K562 (cell line): Measurements from ENCODE around the gene MESP1. TPM values are rescaled to one million over a fixed set of nuclear protein-coding genes. Genes with fewer than 3 reads are reported as not detected.

Experiments used
- ATAC-seq: fragments of 200-7000 bp; cut with Tn5 transposase; 3 replicates; pipeline ENCODE4 v1.9.1; 2020; ENCODE audit warnings: moderate library complexity
- BruUV-seq: library from RNA; stranded (reverse); fragments of 400-500 nt; replicated peaks from 2 replicates; lab custom pipeline; 2021; lab: Mats Ljungman, UMichigan
- CTCF ChIA-PET: fragments of 300-600 bp; formaldehyde crosslinking; extraction: SDS; loops from one replicate; lab custom pipeline; 2021; ENCODE audit warnings: low intra/inter-chr PET ratio; lab: Yijun Ruan, JAX
- POLR2A ChIA-PET: fragments of 300-600, 350-650 bp; sonication (Branson Sonifier 250); formaldehyde crosslinking; extraction: SDS; loops from one replicate; lab custom pipeline; 2021; ENCODE audit warnings: antibody characterized with exemption, inconsistent platforms; lab: Yijun Ruan, JAX
- DNase-seq, 4 experiments: peaks; one replicate each; pipeline versions ENCODE4 v3.0.0 to v3.0.0-alpha.2; 2011 to 2018; ENCODE audit warnings: low spot score in 3 of 4, mixed read lengths in 3 of 4; ENCODE audit errors: extremely low read depth in 1 of 4
- FAIRE-seq: peaks from 2 replicates; lab custom pipeline; 2011; peaks lifted over from hg19 to GRCh38; lab: Jason Lieb, UNC
- H2AFZ ChIP-seq: 2 replicates; pipeline ENCODE4 v1.6.0; 2011; ENCODE audit warnings: low read depth, low read length, control low read depth, inconsistent platforms
- H3K27ac ChIP-seq: fragments of 200-600 bp; 3 replicates; pipeline ENCODE4 v1.8.0; 2011; ENCODE audit warnings: low read depth, mild to moderate bottlenecking, control low read depth, inconsistent platforms, low read length, moderate library complexity, mixed read lengths; ENCODE audit errors: extremely low read depth
- H3K27me3 ChIP-seq, 2 experiments: fragments of 300-600 bp in 1 of 2; 2 replicates in 1 of 2; 3 replicates in 1 of 2; pipeline versions ENCODE4 v1.6.0 to v1.8.0; 2011; ENCODE audit warnings: inconsistent platforms in 2 of 2, low read length in 2 of 2, mild to moderate bottlenecking in 1 of 2, mixed read lengths in 1 of 2, moderate library complexity in 1 of 2; ENCODE audit not compliant: control insufficient read depth in 2 of 2, insufficient read depth in 2 of 2
- H3K36me3 ChIP-seq: fragments of 300-600 bp; 3 replicates; pipeline ENCODE4 v1.8.0; 2011; ENCODE audit warnings: mild to moderate bottlenecking, low read length, inconsistent platforms; ENCODE audit not compliant: control insufficient read depth, insufficient read depth
- H3K4me1 ChIP-seq, 2 experiments: fragments of 200-600 bp in 1 of 2; replicated peaks in 1 of 2; 2 replicates in 1 of 2; 3 replicates in 1 of 2; pipeline versions ENCODE4 v1.5.1 to v1.8.0; 2011; ENCODE audit warnings: inconsistent platforms in 2 of 2, low read length in 2 of 2, mild to moderate bottlenecking in 1 of 2, mixed read lengths in 1 of 2, moderate library complexity in 1 of 2; ENCODE audit not compliant: control insufficient read depth in 2 of 2, insufficient read depth in 2 of 2
- H3K4me2 ChIP-seq: 2 replicates; pipeline ENCODE4 v1.6.1; 2011; ENCODE audit warnings: low read length, control low read depth, inconsistent platforms, mixed read lengths; ENCODE audit not compliant: insufficient read depth
- H3K4me3 ChIP-seq: fragments of 200-600 bp; sonication (generic), shearing (Covaris generic); 2 replicates; pipeline ENCODE4 v1.5.1; 2016; ENCODE audit warnings: control low read depth, inconsistent platforms
- H3K79me2 ChIP-seq: fragments of 200-600 bp; 3 replicates; pipeline ENCODE4 v1.8.0; 2011; ENCODE audit warnings: low read length, inconsistent platforms; ENCODE audit not compliant: control insufficient read depth, insufficient read depth
- H3K9ac ChIP-seq, 2 experiments: 2 replicates each; pipeline versions ENCODE4 v1.6.0 to v1.6.1; 2011; ENCODE audit warnings: low read depth in 2 of 2, low read length in 2 of 2, control low read depth in 1 of 2, inconsistent platforms in 1 of 2, mild to moderate bottlenecking in 1 of 2, mixed read lengths in 1 of 2; ENCODE audit not compliant: insufficient read depth in 1 of 2
- H3K9me1 ChIP-seq: one replicate; pipeline ENCODE4 v1.6.0; 2011; ENCODE audit warnings: inconsistent platforms, mild to moderate bottlenecking, low read length, moderate library complexity; ENCODE audit not compliant: control insufficient read depth, insufficient read depth
- H3K9me3 ChIP-seq: replicated peaks from 2 replicates; pipeline ENCODE4 v1.5.1; 2011; ENCODE audit warnings: low read depth, low read length, inconsistent platforms; ENCODE audit not compliant: control insufficient read depth, insufficient read depth
- H4K20me1 ChIP-seq: replicated peaks from 2 replicates; pipeline ENCODE4 v1.6.1; 2011; ENCODE audit warnings: low read length, inconsistent platforms, mixed read lengths; ENCODE audit not compliant: control insufficient read depth, insufficient read depth
- ARHGAP35 ChIP-seq: fragments of 450-650 bp; IDR thresholded peaks from 2 replicates; pipeline ENCODE4 v1.6.1; 2018; ENCODE audit not compliant: partially characterized antibody
- KLF13 ChIP-seq: fragments of 450-650 bp; IDR thresholded peaks from 2 replicates; pipeline ENCODE4 v1.6.1; 2016; ENCODE audit warnings: missing genetic modification characterization, low read depth, mild to moderate bottlenecking, missing compliant biosample characterization, moderate library complexity, borderline replicate concordance
- MEF2D ChIP-seq: conservative IDR thresholded peaks from 2 replicates; pipeline ENCODE4 v1.6.1; 2016; ENCODE audit warnings: low read depth, missing genetic modification characterization, missing compliant biosample characterization
- MTA1 ChIP-seq: fragments of 450-650 bp; IDR thresholded peaks from 2 replicates; pipeline ENCODE4 v1.6.1; 2017; ENCODE audit warnings: borderline replicate concordance
- NFIC ChIP-seq: fragments of 450-650 bp; IDR thresholded peaks from 2 replicates; pipeline ENCODE4 v1.6.1; 2017; ENCODE audit warnings: mild to moderate bottlenecking, inconsistent platforms
- RCOR1 ChIP-seq, 2 experiments: IDR thresholded peaks; 2 replicates each; pipeline ENCODE4 v1.6.1; 2012; ENCODE audit warnings: low read depth in 2 of 2, low read length in 2 of 2, borderline replicate concordance in 1 of 2, improper control_type of control experiment in 1 of 2
- SREBF2 ChIP-seq: sonication (generic); formaldehyde crosslinking; IDR thresholded peaks from 2 replicates; pipeline ENCODE4 v1.4.0; 2020; ENCODE audit warnings: mild to moderate bottlenecking, missing genetic modification reagents
- TBP ChIP-seq: optimal IDR thresholded peaks from 2 replicates; pipeline ENCODE3; 2011; ENCODE audit warnings: low read depth, low read length, improper control_type of control experiment
- THAP12 ChIP-seq: fragments of 250-450 bp; sonication (Bioruptor Pico); IDR thresholded peaks from 2 replicates; pipeline ENCODE4 v1.9.0; 2021; ENCODE audit warnings: mild to moderate bottlenecking, inconsistent platforms
- ZBTB17 ChIP-seq: fragments of 450-650 bp; formaldehyde crosslinking; IDR thresholded peaks from 2 replicates; pipeline ENCODE4 v1.4.0; 2020; ENCODE audit warnings: mild to moderate bottlenecking
- ZNF436 ChIP-seq: fragments of 250-450, 450-650 bp; sonication (Bioruptor Pico); formaldehyde crosslinking; IDR thresholded peaks from 2 replicates; pipeline ENCODE4 v1.7.0; 2020; ENCODE audit warnings: mild to moderate bottlenecking
- WGBS: fragments of 100-300 bp; shearing (Covaris generic); methylation state at CpG from one replicate; pipeline ENCODE4 v1.1.6; 2016; ENCODE audit warnings: low coverage, mixed read lengths; ENCODE audit not compliant: insufficient coverage; ENCODE audit errors: missing lambda C conversion rate; 5-methylcytosine and 5-hydroxymethylcytosine counted together
- in situ Hi-C: fragments of 300-500 bp; cut with MboI; formaldehyde crosslinking; loops from 4 replicates; pipeline ENCODE4 v1.15.0; 2018; ENCODE audit warnings: inconsistent platforms, mixed read lengths
- intact Hi-C: fragments of 100-400 bp; cut with micrococcal nuclease; formaldehyde crosslinking; loops from 2 replicates; pipeline ENCODE4 v1.14.2; 2022
- polyA plus RNA-seq, 8 experiments: library from polyadenylated mRNA; depleted of rRNA in 4 of 8; stranded (reverse) in 5 of 8; unstranded in 3 of 8; fragments of >200 nt; fragmentation: Nextera tagmentation in 2 of 8; fragmentation: Illumina TruSeq in 1 of 8; extraction: Ambion mirVana in 2 of 8; extraction: Trizol in 1 of 8; gene quantifications; 2 replicates each; pipeline versions ENCODE4 v1.2.1 to v1.2.3, GENCODE V29; 2011 to 2014; ENCODE audit warnings: inconsistent platforms in 1 of 8, missing spikeins in 1 of 8
- total RNA-seq, 7 experiments: library from RNA; depleted of rRNA in 6 of 7; stranded (reverse); fragments of >200 nt in 6 of 7; fragmentation: Illumina TruSeq in 2 of 7; extraction: Trizol in 2 of 7; gene quantifications; 2 replicates each; pipeline versions ENCODE4 v1.2.1 to v1.2.3, GENCODE V29; 2011 to 2021; ENCODE audit warnings: low replicate concordance in 1 of 7

The MESP1 gene
- total and polyA plus RNA-seq, 9 of the 15 experiments (the other 6 are each of a cell fraction or from before 2014, with no cell fraction given), result 0.14 to 1.1 (median 0.36) TPM; not detected in 4

GRCh38 chr15:89749054-89749453, 2.0 kb downstream of the MESP1 start:
- Histone ChIP-seq H3K27ac (no peak overlapping the region), H3K9ac (no peak overlapping the region), H3K27me3 (peaks cover 7 to 34% of the 10 kb centered on the region in 2 experiments; a peak in 4 of 5 replicates), H3K9me3 (no peaks in the 10 kb centered on the region), H3K9me1 (no peaks in the 10 kb centered on the region), H3K4me2 (no peak overlapping the region), H4K20me1 (no peaks in the 10 kb centered on the region), H3K4me1 (peaks cover 0 to 35% of the 10 kb centered on the region in 2 experiments; a peak in 3 of 5 replicates), H3K36me3 (no peaks in the 10 kb centered on the region), H3K79me2 (no peaks in the 10 kb centered on the region), H2AFZ (no peak overlapping the region), H3K4me3 (no peak overlapping the region)
- WGBS, result 46% methylated on average over 7 of the region's 7 CpGs
- BruUV-seq, result no TSS peak
- ChIA-PET POLR2A (interaction anchor here (1.1 kb wide), 1 partner anchor 19 kb away, joined by 4 read pairs; no protein-coding TSS in a partner anchor), CTCF (no interaction called here)
- ATAC-seq, result no peak
- DNase-seq, result no peak
- in situ Hi-C loops (no loop called here), intact Hi-C loops (loop anchor here (10.0 kb wide), 1 partner anchor 536 kb away; no protein-coding TSS in a partner anchor)
- no peak for FAIRE-seq
- no peak for TF ChIP-seq ZNF436
- no peak for TF ChIP-seq KLF13 (tag)
- TF ChIP-seq NFIC, result no peak
- no peak for TF ChIP-seq THAP12 (CRISPR knock-in tag)
- no peak for TF ChIP-seq MEF2D
- TF ChIP-seq TBP, result no peak
- TF ChIP-seq ZBTB17 (CRISPR knock-in tag), result no peak
- TF ChIP-seq ARHGAP35, result no peak
- TF ChIP-seq RCOR1 (IDR thresholded peaks at IDR 0.05; ENCODE audit: borderline replicate concordance in 1 of 2, low read depth in 2 of 2, low read length in 2 of 2), result no peak
- TF ChIP-seq SREBF2 (CRISPR knock-in tag), result no peak
- TF ChIP-seq MTA1, result no peak
